Parathyroid adenoma (tissue), 2 donors: ENCODE results near the gene KIF17.

Experiments
- H2AFZ ChIP-seq: fragments of 300-600 bp; sonication (generic); one replicate; pipeline ENCODE4 v1.7.0; 2017; ENCODE audit warnings: antibody characterized with exemption, mild to moderate bottlenecking
- H3K27ac ChIP-seq: fragments of 300-600 bp; sonication (generic); one replicate; pipeline ENCODE4 v1.7.0; 2017
- H3K27me3 ChIP-seq: fragments of 300-600 bp; sonication (generic); one replicate; pipeline ENCODE4 v1.7.0; 2017; ENCODE audit warnings: low read length; ENCODE audit not compliant: control insufficient read depth, insufficient read depth
- H3K36me3 ChIP-seq: fragments of 300-600 bp; sonication (generic); one replicate; pipeline ENCODE4 v1.7.0; 2017; ENCODE audit warnings: low read length; ENCODE audit not compliant: control insufficient read depth, insufficient read depth
- H3K4me1 ChIP-seq: fragments of 300-600 bp; sonication (generic); one replicate; pipeline ENCODE4 v1.7.0; 2017; ENCODE audit warnings: control low read depth
- H3K4me2 ChIP-seq: fragments of 300-600 bp; sonication (generic); one replicate; pipeline ENCODE4 v1.7.0; 2017; ENCODE audit warnings: low read length
- H3K4me3 ChIP-seq: fragments of 300-600 bp; sonication (generic); one replicate; pipeline ENCODE4 v1.7.0; 2017; ENCODE audit warnings: low read depth, low read length
- H3K79me2 ChIP-seq: fragments of 300-600 bp; sonication (generic); one replicate; pipeline ENCODE4 v1.7.0; 2017; ENCODE audit warnings: control low read depth
- H3K9ac ChIP-seq: fragments of 300-600 bp; sonication (generic); one replicate; pipeline ENCODE4 v1.7.0; 2017; ENCODE audit warnings: mild to moderate bottlenecking
- H3K9me3 ChIP-seq: fragments of 300-600 bp; sonication (generic); one replicate; pipeline ENCODE4 v1.7.0; 2017; ENCODE audit warnings: low read length; ENCODE audit not compliant: control insufficient read depth
- TF ChIP-seq, protein P1 (sequence below): fragments of 300-600 bp; sonication (generic); IDR thresholded peaks from one replicate; pipeline ENCODE4 v1.7.0; 2017; ENCODE audit warnings: antibody characterized with exemption, mild to moderate bottlenecking
- donor health status: primary hyperparathyroidism.

KIF17 gene

GRCh38 chr1:20728371-20729154 is 10.8 kb upstream of the KIF17 start:
- Histone ChIP-seq H3K79me2 (no peaks in the 10 kb centered on the region), H3K9ac (no peak overlapping the region), H3K27ac (no peak overlapping the region), H3K4me3 (no peak overlapping the region), H3K27me3 (no peaks in the 10 kb centered on the region), H3K4me1 (no peaks in the 10 kb centered on the region), H3K9me3 (no peaks in the 10 kb centered on the region), H3K36me3 (no peaks in the 10 kb centered on the region), H3K4me2 (no peak overlapping the region), H2AFZ (no peak overlapping the region)
- TF ChIP-seq, protein P1, sequence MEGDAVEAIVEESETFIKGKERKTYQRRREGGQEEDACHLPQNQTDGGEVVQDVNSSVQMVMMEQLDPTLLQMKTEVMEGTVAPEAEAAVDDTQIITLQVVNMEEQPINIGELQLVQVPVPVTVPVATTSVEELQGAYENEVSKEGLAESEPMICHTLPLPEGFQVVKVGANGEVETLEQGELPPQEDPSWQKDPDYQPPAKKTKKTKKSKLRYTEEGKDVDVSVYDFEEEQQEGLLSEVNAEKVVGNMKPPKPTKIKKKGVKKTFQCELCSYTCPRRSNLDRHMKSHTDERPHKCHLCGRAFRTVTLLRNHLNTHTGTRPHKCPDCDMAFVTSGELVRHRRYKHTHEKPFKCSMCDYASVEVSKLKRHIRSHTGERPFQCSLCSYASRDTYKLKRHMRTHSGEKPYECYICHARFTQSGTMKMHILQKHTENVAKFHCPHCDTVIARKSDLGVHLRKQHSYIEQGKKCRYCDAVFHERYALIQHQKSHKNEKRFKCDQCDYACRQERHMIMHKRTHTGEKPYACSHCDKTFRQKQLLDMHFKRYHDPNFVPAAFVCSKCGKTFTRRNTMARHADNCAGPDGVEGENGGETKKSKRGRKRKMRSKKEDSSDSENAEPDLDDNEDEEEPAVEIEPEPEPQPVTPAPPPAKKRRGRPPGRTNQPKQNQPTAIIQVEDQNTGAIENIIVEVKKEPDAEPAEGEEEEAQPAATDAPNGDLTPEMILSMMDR: no peak

DNA sequence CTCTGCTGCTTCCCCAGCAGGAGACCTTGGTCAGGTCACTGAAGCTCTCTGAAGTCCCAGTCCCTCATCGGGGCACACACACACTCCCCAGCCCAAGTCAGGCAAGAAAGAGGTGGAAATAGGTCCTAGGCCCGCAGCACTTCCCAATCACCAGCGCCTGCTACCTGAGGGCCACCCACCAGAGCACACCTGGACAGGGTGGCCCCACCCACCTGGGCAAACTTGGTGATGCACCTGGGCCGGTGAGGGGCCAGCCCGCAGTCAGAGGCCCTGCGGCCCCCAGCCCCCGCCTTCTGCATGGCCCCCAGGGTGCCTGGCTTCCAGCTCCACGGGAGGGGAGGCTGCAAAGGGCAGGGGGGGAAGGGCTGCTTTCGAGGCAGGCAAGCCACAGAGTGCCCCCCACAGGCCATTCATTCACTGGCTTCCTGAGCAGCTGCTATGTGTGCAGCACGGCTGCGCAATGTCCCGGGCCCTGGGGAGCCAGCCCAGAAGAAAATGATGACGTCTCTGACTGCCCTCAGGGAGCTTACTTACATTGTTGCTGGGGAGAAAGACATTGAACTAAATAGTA is 10.0 kb upstream of the KIF17 start:
- Histone ChIP-seq H3K4me3 (no peak overlapping the region), H3K4me2 (no peak overlapping the region), H3K27ac (no peak overlapping the region), H2AFZ (no peak overlapping the region), H3K36me3 (no peaks in the 10 kb centered on the region), H3K79me2 (no peaks in the 10 kb centered on the region), H3K27me3 (no peaks in the 10 kb centered on the region), H3K4me1 (no peaks in the 10 kb centered on the region), H3K9ac (no peak overlapping the region), H3K9me3 (no peaks in the 10 kb centered on the region)
- TF ChIP-seq, protein P1: no peak

DNA sequence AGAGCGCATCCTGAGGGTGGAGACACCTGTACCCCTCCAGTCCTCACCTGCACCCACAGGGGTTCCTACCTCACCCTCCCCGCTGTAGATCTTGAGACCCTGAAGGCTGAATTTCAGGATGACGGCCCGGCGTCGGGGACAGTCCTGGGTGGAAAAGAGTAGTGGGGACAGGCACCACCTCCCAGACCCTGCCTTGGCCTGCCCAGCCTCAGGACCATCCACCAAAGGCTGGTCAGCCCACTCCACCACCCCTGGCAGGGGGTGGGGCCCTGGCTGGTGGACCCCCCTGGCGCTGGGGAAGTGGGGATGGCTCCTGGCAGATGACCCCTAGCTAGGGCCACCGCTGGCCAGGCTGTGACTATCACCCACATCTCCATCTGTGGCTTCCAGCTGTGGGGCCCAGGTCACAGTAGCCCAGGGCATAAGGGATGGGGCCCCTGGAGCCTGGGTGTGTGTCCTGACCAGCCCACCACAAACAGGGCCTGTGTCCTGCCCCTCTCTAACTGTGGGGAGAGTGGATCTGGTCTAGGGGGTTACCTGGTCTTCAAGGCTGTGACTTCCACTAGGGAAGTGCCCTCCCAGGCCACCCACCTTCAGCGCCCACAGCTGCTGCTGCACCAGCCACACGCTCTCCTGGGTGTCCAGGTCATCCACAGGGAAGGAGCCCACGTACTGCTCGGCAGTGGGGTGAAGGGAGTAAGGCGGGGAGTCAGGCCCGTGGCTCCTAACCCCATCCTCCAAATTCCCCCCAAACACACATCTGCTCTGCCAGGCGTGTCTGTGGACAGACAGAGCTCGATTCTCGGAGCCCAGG is 9.3 kb upstream of the KIF17 start:
- no peaks in the 10 kb centered on the region for H3K36me3 ChIP-seq
- no peaks in the 10 kb centered on the region for H3K4me1 ChIP-seq
- TF ChIP-seq, protein P1: no peak
- H3K9me3 ChIP-seq: no peaks in the 10 kb centered on the region
- H3K79me2 ChIP-seq: no peaks in the 10 kb centered on the region
- H3K27ac ChIP-seq: no peak overlapping the region
- no peak overlapping the region for H3K4me2 ChIP-seq
- no peak overlapping the region for H3K9ac ChIP-seq
- no peak overlapping the region for H2AFZ ChIP-seq
- no peak overlapping the region for H3K4me3 ChIP-seq
- no peaks in the 10 kb centered on the region for H3K27me3 ChIP-seq

- Histone ChIP-seq H3K36me3 (no peaks in the 10 kb centered on the region), H3K4me1 (no peaks in the 10 kb centered on the region), H3K4me2 (no peak overlapping the region), H2AFZ (no peak overlapping the region), H3K27ac (no peak overlapping the region), H3K9me3 (no peaks in the 10 kb centered on the region), H3K79me2 (no peaks in the 10 kb centered on the region), H3K4me3 (no peak overlapping the region), H3K27me3 (no peaks in the 10 kb centered on the region), H3K9ac (no peak overlapping the region)
- TF ChIP-seq, protein P1: no peak
These were observed 8.5 kb upstream of the KIF17 start for GRCh38 chr1:20726118-20726911.
